Fibroblast of villous mesenchyme (primary cell): ENCODE measurements around the gene STARD7. TPM values are rescaled to one million over a fixed set of nuclear protein-coding genes. Genes with fewer than 3 reads are reported as not detected.
A peak's percentile ranks its signal among the peaks of the same experiment; 100 is the strongest.

Source experiments
- DNase-seq: peaks from one replicate; pipeline ENCODE4 v3.0.0-alpha.2; 2010; ENCODE audit warnings: low read depth
- H3K4me3 ChIP-seq: 2 replicates; pipeline ENCODE4 v1.5.1; 2011; ENCODE audit warnings: low read depth, mild to moderate bottlenecking, low read length
- CTCF ChIP-seq: IDR thresholded peaks from 2 replicates; pipeline ENCODE4 v1.5.1; 2012; ENCODE audit warnings: low read depth, mild to moderate bottlenecking, low read length; ENCODE audit not compliant: insufficient read depth
- total RNA-seq: library from RNA; depleted of rRNA; stranded (reverse); fragments of >200 nt; gene quantifications from 2 replicates; pipeline ENCODE4 v1.2.3, GENCODE V29; 2012

STARD7 gene
- total RNA-seq, 1 donor = 209 TPM

DNA sequence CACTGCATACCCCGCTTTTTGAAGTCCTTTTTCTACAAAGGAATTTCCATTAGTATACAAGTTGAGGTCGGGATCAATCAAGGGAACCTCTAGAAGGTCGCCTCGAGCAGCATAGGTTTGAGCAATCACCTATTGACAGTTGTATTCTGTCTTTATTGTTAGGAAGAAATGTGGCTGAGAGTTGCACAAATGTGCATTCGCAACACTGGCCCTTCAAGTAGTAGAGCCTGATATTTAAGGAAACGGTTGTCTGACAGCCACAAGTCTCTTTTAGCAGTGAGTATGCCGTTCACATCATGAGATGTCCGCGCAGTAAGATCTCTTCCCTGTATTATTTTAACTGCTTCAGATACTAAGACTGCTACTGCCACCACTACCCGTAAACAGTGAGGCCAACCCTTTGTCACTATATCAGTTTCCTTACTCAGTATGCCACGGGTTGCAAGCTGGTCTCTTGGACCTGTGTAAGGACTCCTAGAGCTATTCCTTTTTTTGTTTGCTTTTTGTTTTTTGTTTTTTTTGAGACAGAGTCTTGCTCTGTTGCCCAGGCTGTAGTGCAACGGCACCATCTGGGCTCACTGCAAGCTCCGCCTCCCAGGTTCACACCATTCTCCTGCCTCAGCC lies 10.0 kb upstream of the STARD7 start:
- TF ChIP-seq CTCF = no peak
- no peak for DNase-seq
- no peak overlapping the region for H3K4me3 ChIP-seq

- no peak for DNase-seq
- no peak overlapping the region for H3K4me3 ChIP-seq
- no peak for TF ChIP-seq CTCF
Observed at GRCh38 chr2:96214554-96214953, 5.9 kb upstream of the STARD7 start.

- H3K4me3 ChIP-seq = no peak overlapping the region
- TF ChIP-seq CTCF = no peak
- no peak for DNase-seq
Observed at GRCh38 chr2:96213379-96213778, 4.8 kb upstream of the STARD7 start.

- H3K4me3 ChIP-seq = no peak overlapping the region
- TF ChIP-seq CTCF = no peak
- DNase-seq = no peak
Observed at GRCh38 chr2:96212339-96212738, 3.7 kb upstream of the STARD7 start.

GRCh38 chr2:96209729-96210085 lies 1.1 kb upstream of the STARD7 start:
- H3K4me3 ChIP-seq = peak overlapping the region; percentile 92
- no peak for DNase-seq
- no peak for TF ChIP-seq CTCF

DNA sequence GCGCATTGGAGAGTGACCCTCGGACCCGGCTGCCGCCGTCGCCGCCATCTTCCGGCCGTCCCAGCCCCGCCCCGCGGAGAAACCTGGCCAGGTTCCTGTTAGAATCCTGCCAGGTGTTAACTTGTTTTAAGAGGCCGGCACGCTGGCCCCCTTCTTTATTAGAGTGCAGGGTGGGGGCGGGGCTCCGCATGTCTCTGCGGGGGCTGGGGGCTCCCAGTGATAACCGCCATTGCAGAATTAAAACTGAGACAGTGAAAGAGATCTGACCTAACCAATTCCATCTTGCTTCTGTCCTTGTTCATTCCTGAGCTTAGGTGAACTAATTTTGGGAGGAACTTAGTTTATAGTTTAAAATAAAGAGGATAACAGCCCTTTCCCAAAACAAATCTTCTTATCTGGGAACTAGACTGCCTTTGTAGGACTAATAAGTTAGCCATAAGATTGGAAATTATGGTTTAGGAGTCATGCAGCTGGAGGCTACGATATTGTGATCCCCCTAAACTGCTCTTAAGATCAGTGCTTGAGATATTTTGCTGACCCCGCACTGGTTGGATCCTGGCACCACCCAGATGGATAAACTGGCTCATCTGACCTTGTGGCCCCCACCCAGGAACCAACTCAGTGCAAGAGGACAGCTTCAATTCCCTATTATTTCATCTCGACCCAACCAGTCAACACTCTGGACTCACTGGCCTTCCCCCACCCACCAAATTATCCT lies 543 bp upstream of the STARD7 start:
- no peak for TF ChIP-seq CTCF
- H3K4me3 ChIP-seq = peak overlapping the region; percentile 92
- no peak for DNase-seq

GRCh38 chr2:96207774-96208142 lies 869 bp downstream of the STARD7 start:
- no peak for TF ChIP-seq CTCF
- H3K4me3 ChIP-seq = peak overlapping the region; percentile 92
- DNase-seq = no peak
